ENCODE data around the gene NT5DC3.
"Not testable (repeated sequence)": the region's sequence is repeated elsewhere in the genome, so short reads cannot be mapped to it uniquely, and the experiment has no call there.

Gene NT5DC3

GRCh38 chr12:103809639-103810038 is 31.4 kb downstream of the NT5DC3 start:
- DNase-seq (ENCODE audit: low read depth), result not testable (repeated sequence)

GRCh38 chr12:103809154-103809553 is 31.9 kb downstream of the NT5DC3 start:
- DNase-seq (ENCODE audit: low read depth), result no peak

GRCh38 chr12:103808239-103808880 is 32.7 kb downstream of the NT5DC3 start:
- no peak for DNase-seq (ENCODE audit: low read depth)

- DNase-seq (ENCODE audit: low read depth), result no peak
Observed at GRCh38 chr12:103807561-103808238, 33.3 kb downstream of the NT5DC3 start.

GRCh38 chr12:103806803-103807202 is 34.2 kb downstream of the NT5DC3 start:
- no peak for DNase-seq (ENCODE audit: low read depth)

- no peak for DNase-seq (ENCODE audit: low read depth)
Observed at GRCh38 chr12:103805655-103806360, 35.2 kb downstream of the NT5DC3 start.

- no peak for DNase-seq (ENCODE audit: low read depth)
Observed at GRCh38 chr12:103803847-103804246, 37.2 kb downstream of the NT5DC3 start.

- no peak for DNase-seq (ENCODE audit: low read depth)
Observed at GRCh38 chr12:103802586-103802886, 38.5 kb downstream of the NT5DC3 start.

- DNase-seq (ENCODE audit: low read depth), result peak; percentile 49
Observed at GRCh38 chr12:103801709-103802585, 39.1 kb downstream of the NT5DC3 start.

GRCh38 chr12:103799857-103800771 is 40.9 kb downstream of the NT5DC3 start:
- DNase-seq (ENCODE audit: low read depth), result peak; percentile 56

- no peak for DNase-seq (ENCODE audit: low read depth)
Observed at GRCh38 chr12:103799504-103799856, 41.6 kb downstream of the NT5DC3 start.

- DNase-seq (ENCODE audit: low read depth), result no peak
Observed at GRCh38 chr12:103798586-103798985, 42.4 kb downstream of the NT5DC3 start.

- DNase-seq (ENCODE audit: low read depth), result no peak
Observed at GRCh38 chr12:103794309-103795213, 46.5 kb downstream of the NT5DC3 start.

GRCh38 chr12:103793512-103794045 is 47.5 kb downstream of the NT5DC3 start:
- DNase-seq (ENCODE audit: low read depth), result no peak

GRCh38 chr12:103793046-103793445 is 48.0 kb downstream of the NT5DC3 start:
- DNase-seq (ENCODE audit: low read depth), result no peak

GRCh38 chr12:103791350-103791920 is 49.6 kb downstream of the NT5DC3 start:
- no peak for DNase-seq (ENCODE audit: low read depth)

GRCh38 chr12:103786201-103786600 is 54.8 kb downstream of the NT5DC3 start:
- DNase-seq (ENCODE audit: low read depth), result no peak

- peak; percentile 37 for DNase-seq (ENCODE audit: low read depth)
Observed at GRCh38 chr12:103785243-103786031, 55.6 kb downstream of the NT5DC3 start.

Data from EH (cell line).